Measurements from ENCODE around the gene EIF4H.

DNA sequence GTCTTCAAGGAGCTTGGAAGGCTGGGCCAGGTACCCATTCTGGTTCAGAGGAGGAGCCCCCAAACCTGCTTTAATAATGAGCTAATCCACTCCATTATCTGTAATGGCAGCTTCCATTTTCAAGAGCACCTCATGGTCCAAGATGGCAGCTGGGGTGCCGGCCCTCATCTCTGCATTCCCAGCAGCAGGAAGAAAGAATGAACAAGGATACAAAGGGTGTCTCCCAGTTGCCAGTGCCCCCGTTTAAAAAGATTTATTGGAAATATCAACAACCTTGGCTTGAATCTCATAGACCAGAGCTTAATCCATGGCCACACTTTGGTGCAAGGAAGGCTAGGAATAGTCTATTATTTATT, 44.2 kb downstream of the EIF4H start:
- TF ChIP-seq TAF1 (IDR thresholded peaks at IDR 0.05; ENCODE audit: borderline replicate concordance, low read depth, low read length), result no peak
- TF ChIP-seq POLR2AphosphoS5 (IDR thresholded peaks at IDR 0.05; ENCODE audit: low read depth, low read length), result no peak
- no peak for TF ChIP-seq POLR2A (IDR thresholded peaks at IDR 0.05; ENCODE audit: low read depth, low read length)

Measured in GM12892 (cell line).